NCI-H748 (cell line): ENCODE measurements around the gene HSD11B2.
"Not testable (repeated sequence)": the region's sequence is repeated elsewhere in the genome, so short reads cannot be mapped to it uniquely, and the experiment has no call there.

Experiments used
- DNase-seq: peaks from one replicate; lab custom pipeline; 2025; ENCODE audit not compliant: unreplicated experiment; lab: John Stamatoyannopoulos, UW

Gene HSD11B2

GRCh38 chr16:67413978-67414911 is 16.7 kb upstream of the HSD11B2 start:
- no peak for DNase-seq

GRCh38 chr16:67415421-67415820 is 15.5 kb upstream of the HSD11B2 start:
- not testable (repeated sequence) for DNase-seq

- peak; percentile 72 for DNase-seq
Observed at GRCh38 chr16:67415872-67416793, 14.8 kb upstream of the HSD11B2 start, which contains the start of gene ZDHHC1. Gene ZDHHC1 (minus strand): TSS chr16:67416477. CDS start chr16:67407775, 8,702 bp downstream.

- no peak for DNase-seq
Observed at GRCh38 chr16:67417333-67418061, 13.4 kb upstream of the HSD11B2 start.

GRCh38 chr16:67419502-67419901 is 11.4 kb upstream of the HSD11B2 start:
- DNase-seq: no peak

- DNase-seq: no peak
Observed at GRCh38 chr16:67419931-67420330, 11.0 kb upstream of the HSD11B2 start.

GRCh38 chr16:67421030-67421429 is 9.9 kb upstream of the HSD11B2 start:
- DNase-seq: no peak

- DNase-seq: no peak
Observed at GRCh38 chr16:67423015-67423414, 7.9 kb upstream of the HSD11B2 start.

GRCh38 chr16:67423611-67424260 is 7.2 kb upstream of the HSD11B2 start:
- DNase-seq: no peak

GRCh38 chr16:67424261-67424615 is 6.7 kb upstream of the HSD11B2 start:
- no peak for DNase-seq

- no peak for DNase-seq
Observed at GRCh38 chr16:67425061-67425460, 5.9 kb upstream of the HSD11B2 start.

GRCh38 chr16:67425580-67425979 is 5.3 kb upstream of the HSD11B2 start:
- DNase-seq: no peak

- DNase-seq: no peak
Observed at GRCh38 chr16:67426022-67426421, 4.9 kb upstream of the HSD11B2 start.

- no peak for DNase-seq
Observed at GRCh38 chr16:67426950-67427349, 4.0 kb upstream of the HSD11B2 start.

GRCh38 chr16:67428146-67428731 is 2.7 kb upstream of the HSD11B2 start:
- peak; percentile 77 for DNase-seq

- DNase-seq: no peak
Observed at GRCh38 chr16:67429053-67429798, 1.7 kb upstream of the HSD11B2 start.

- no peak for DNase-seq
Observed at GRCh38 chr16:67429799-67430503, 970 bp upstream of the HSD11B2 start.

GRCh38 chr16:67430504-67430976 is 381 bp upstream of the HSD11B2 start:
- peak; percentile 52 for DNase-seq
